Endothelial cell (in vitro differentiated cells): Measurements from ENCODE around the gene DPT. TPM values are rescaled to one million over a fixed set of nuclear protein-coding genes. Genes with fewer than 3 reads are reported as not detected.
"Not testable (repeated sequence)": the region's sequence is repeated elsewhere in the genome, so short reads cannot be mapped to it uniquely, and the experiment has no call there.

Experiments
- DNase-seq: peaks from one replicate; pipeline ENCODE4 v3.0.0; 2021; ENCODE audit warnings: low spot score
- H3K27ac Mint-ChIP-seq: one replicate; pipeline ENCODE4 v1.8.0; 2021; ENCODE audit warnings: mixed read lengths, inconsistent platforms; ENCODE audit not compliant: unreplicated experiment
- H3K27me3 Mint-ChIP-seq: one replicate; pipeline ENCODE4 v1.8.0; 2021; ENCODE audit warnings: mild to moderate bottlenecking, moderate library complexity, mixed read lengths, inconsistent platforms; ENCODE audit not compliant: unreplicated experiment
- H3K36me3 Mint-ChIP-seq: one replicate; pipeline ENCODE4 v1.8.0; 2021; ENCODE audit warnings: mild to moderate bottlenecking, low read depth, mixed read lengths, inconsistent platforms; ENCODE audit not compliant: unreplicated experiment
- H3K4me1 Mint-ChIP-seq: one replicate; pipeline ENCODE4 v1.8.0; 2021; ENCODE audit warnings: mild to moderate bottlenecking, mixed read lengths, inconsistent platforms; ENCODE audit not compliant: unreplicated experiment
- H3K4me3 Mint-ChIP-seq: one replicate; pipeline ENCODE4 v1.8.0; 2021; ENCODE audit warnings: mild to moderate bottlenecking, mixed read lengths, inconsistent platforms; ENCODE audit not compliant: unreplicated experiment
- H3K9me3 Mint-ChIP-seq: one replicate; pipeline ENCODE4 v1.8.0; 2021; ENCODE audit warnings: mixed read lengths, inconsistent platforms; ENCODE audit not compliant: unreplicated experiment
- CTCF ChIP-seq: fragments of 200-600 bp; sonication (generic); IDR thresholded peaks from one replicate; pipeline ENCODE4 v1.5.0; 2021; ENCODE audit warnings: antibody characterized with exemption; ENCODE audit not compliant: unreplicated experiment
- long read RNA-seq: library from polyadenylated mRNA; unstranded; transcript quantifications from one replicate; pipeline ENCODE4 v2.0.0, GENCODE V29; 2020; ENCODE audit not compliant: unreplicated experiment
- total RNA-seq: library from RNA; stranded (reverse); fragmentation: NEBNext Ultra II Directional; extraction: Animal tissue kit (Norgen Biotek cat#: 25700); gene quantifications from one replicate; pipeline ENCODE4 v1.2.1, GENCODE V29; 2021; ENCODE audit not compliant: unreplicated experiment

DPT gene
- not detected for total RNA-seq
- long read RNA-seq = 0 reads

GRCh38 chr1:168728473-168729404, at the start of gene DPT:
Gene DPT (minus strand): TSS chr1:168729206. CDS start chr1:168729174, 32 bp downstream.
- H3K4me1 Mint-ChIP-seq = peaks cover 3% of the 10 kb centered on the region
- no peak for DNase-seq
- H3K27ac Mint-ChIP-seq = no peak within 1 kb of the TSS
- no peak within 1 kb of the TSS for H3K4me3 Mint-ChIP-seq
- no peak for TF ChIP-seq CTCF
- H3K27me3 Mint-ChIP-seq = no peaks in the 10 kb centered on the region
- no peaks in the 10 kb centered on the region for H3K9me3 Mint-ChIP-seq
- no peaks in the 10 kb centered on the region for H3K36me3 Mint-ChIP-seq

GRCh38 chr1:168775366-168775765, 46.4 kb upstream of the DPT start:
- no peaks in the 10 kb centered on the region for H3K27me3 Mint-ChIP-seq
- H3K27ac Mint-ChIP-seq = no peak overlapping the region
- no peak for TF ChIP-seq CTCF
- no peaks in the 10 kb centered on the region for H3K36me3 Mint-ChIP-seq
- no peak overlapping the region for H3K4me3 Mint-ChIP-seq
- H3K4me1 Mint-ChIP-seq = peaks cover 7% of the 10 kb centered on the region
- DNase-seq = no peak
- H3K9me3 Mint-ChIP-seq = no peaks in the 10 kb centered on the region

- TF ChIP-seq CTCF = no peak
- no peaks in the 10 kb centered on the region for H3K9me3 Mint-ChIP-seq
- H3K36me3 Mint-ChIP-seq = no peaks in the 10 kb centered on the region
- DNase-seq = no peak
- peaks cover 4% of the 10 kb centered on the region for H3K4me1 Mint-ChIP-seq
- no peak overlapping the region for H3K4me3 Mint-ChIP-seq
- no peak overlapping the region for H3K27ac Mint-ChIP-seq
- no peaks in the 10 kb centered on the region for H3K27me3 Mint-ChIP-seq
Measured at GRCh38 chr1:168774241-168774640, 45.2 kb upstream of the DPT start.

GRCh38 chr1:168772428-168773060, 43.5 kb upstream of the DPT start:
- no peak for TF ChIP-seq CTCF
- DNase-seq = no peak

GRCh38 chr1:168771104-168771630, 42.2 kb upstream of the DPT start:
- DNase-seq = no peak
- Mint-ChIP-seq H3K4me3 (no peak overlapping the region), H3K27me3 (no peaks in the 10 kb centered on the region), H3K4me1 (no peaks in the 10 kb centered on the region), H3K36me3 (no peaks in the 10 kb centered on the region), H3K9me3 (no peaks in the 10 kb centered on the region), H3K27ac (no peak overlapping the region)
- no peak for TF ChIP-seq CTCF

More at GRCh38 chr1:168772428-168773060, 43.5 kb upstream of the DPT start:
- H3K4me1 Mint-ChIP-seq = no peaks in the 10 kb centered on the region
- H3K27me3 Mint-ChIP-seq = no peaks in the 10 kb centered on the region
- H3K9me3 Mint-ChIP-seq = no peaks in the 10 kb centered on the region
- H3K4me3 Mint-ChIP-seq = no peak overlapping the region
- H3K27ac Mint-ChIP-seq = no peak overlapping the region
- no peaks in the 10 kb centered on the region for H3K36me3 Mint-ChIP-seq

- not testable (repeated sequence) for H3K4me3 Mint-ChIP-seq, H3K27me3 Mint-ChIP-seq, H3K36me3 Mint-ChIP-seq, H3K9me3 Mint-ChIP-seq, DNase-seq, H3K4me1 Mint-ChIP-seq, H3K27ac Mint-ChIP-seq
Measured at GRCh38 chr1:168769893-168770292, 40.9 kb upstream of the DPT start.
